Trophoblast cell (in vitro differentiated cells and primary cell): ENCODE measurements around the gene MYZAP.

Experiments
- DNase-seq, 2 donors: peaks; one replicate each; pipeline ENCODE4 v3.0.0-alpha.2; 2016
- H2AFZ ChIP-seq: 2 replicates; pipeline ENCODE4 v1.6.1; 2013; ENCODE audit warnings: low read length, moderate library complexity, mild to moderate bottlenecking; ENCODE audit not compliant: insufficient read depth, poor library complexity
- H2AK5ac ChIP-seq: 2 replicates; pipeline ENCODE4 v1.6.1; 2013; ENCODE audit warnings: mild to moderate bottlenecking, low read length
- H2BK120ac ChIP-seq: 2 replicates; pipeline ENCODE4 v1.6.1; 2013; ENCODE audit warnings: low read length, mild to moderate bottlenecking, moderate library complexity; ENCODE audit not compliant: insufficient read depth, poor library complexity
- H2BK12ac ChIP-seq: 2 replicates; pipeline ENCODE4 v1.6.1; 2013; ENCODE audit warnings: mild to moderate bottlenecking, low read length, moderate library complexity
- H2BK5ac ChIP-seq: 2 replicates; pipeline ENCODE4 v1.6.1; 2013; ENCODE audit warnings: low read length, low read depth, moderate library complexity, mild to moderate bottlenecking; ENCODE audit not compliant: poor library complexity
- H3K14ac ChIP-seq: 2 replicates; pipeline ENCODE4 v1.6.1; 2013; ENCODE audit warnings: mild to moderate bottlenecking, low read length
- H3K18ac ChIP-seq: 2 replicates; pipeline ENCODE4 v1.6.1; 2013; ENCODE audit warnings: mild to moderate bottlenecking, low read length
- H3K23ac ChIP-seq: 2 replicates; pipeline ENCODE4 v1.6.1; 2013; ENCODE audit warnings: low read length
- H3K27ac ChIP-seq: 2 replicates; pipeline ENCODE4 v1.5.1; 2013; ENCODE audit warnings: low read depth, mild to moderate bottlenecking, inconsistent platforms, low read length, moderate library complexity
- H3K27me3 ChIP-seq: 2 replicates; pipeline ENCODE4 v1.6.1; 2013; ENCODE audit warnings: inconsistent platforms, mild to moderate bottlenecking, low read length, moderate library complexity; ENCODE audit not compliant: insufficient read depth
- H3K36me3 ChIP-seq, 2 experiments: 1 replicate in 1 of 2; 2 replicates in 1 of 2; pipeline ENCODE4 v1.6.1; 2013; ENCODE audit warnings: low read length in 2 of 2, mild to moderate bottlenecking in 2 of 2, moderate library complexity in 1 of 2; ENCODE audit not compliant: insufficient read depth in 2 of 2, control insufficient read depth in 1 of 2
- H3K4ac ChIP-seq: 2 replicates; pipeline ENCODE4 v1.6.1; 2013; ENCODE audit warnings: low read depth, mild to moderate bottlenecking, low read length, moderate library complexity
- H3K4me1 ChIP-seq, 2 experiments: 1 replicate in 1 of 2; 2 replicates in 1 of 2; pipeline ENCODE4 v1.6.1; 2013; ENCODE audit warnings: low read length in 2 of 2, mild to moderate bottlenecking in 2 of 2, moderate library complexity in 1 of 2; ENCODE audit not compliant: insufficient read depth in 2 of 2, control insufficient read depth in 1 of 2
- H3K4me2 ChIP-seq: 2 replicates; pipeline ENCODE4 v1.6.1; 2013; ENCODE audit warnings: inconsistent platforms, mild to moderate bottlenecking, low read length, moderate library complexity
- H3K4me3 ChIP-seq: 2 replicates; pipeline ENCODE4 v1.5.1; 2013; ENCODE audit warnings: mild to moderate bottlenecking, low read depth, low read length, inconsistent platforms
- H3K79me1 ChIP-seq: one replicate; pipeline ENCODE4 v1.6.1; 2013; ENCODE audit warnings: low read length
- H3K79me2 ChIP-seq: 2 replicates; pipeline ENCODE4 v1.6.1; 2013; ENCODE audit warnings: low read length, mild to moderate bottlenecking; ENCODE audit not compliant: control insufficient read depth, insufficient read depth, poor library complexity
- H3K9ac ChIP-seq: 2 replicates; pipeline ENCODE4 v1.6.1; 2013; ENCODE audit warnings: mild to moderate bottlenecking, low read length
- H3K9me3 ChIP-seq: 2 replicates; pipeline ENCODE4 v1.6.1; 2013; ENCODE audit warnings: low read depth, mild to moderate bottlenecking, control low read depth, inconsistent platforms, low read length; ENCODE audit not compliant: insufficient read depth
- H4K12ac ChIP-seq: 2 replicates; pipeline ENCODE4 v1.6.1; 2013; ENCODE audit warnings: low read depth, mild to moderate bottlenecking, low read length, moderate library complexity
- H4K8ac ChIP-seq: 2 replicates; pipeline ENCODE4 v1.6.1; 2013; ENCODE audit warnings: low read depth, mild to moderate bottlenecking, low read length, moderate library complexity
- H4K91ac ChIP-seq: one replicate; pipeline ENCODE4 v1.6.1; 2013; ENCODE audit warnings: low read depth, mild to moderate bottlenecking, low read length, moderate library complexity
- WGBS: extraction: QIAGEN DNeasy Blood & Tissue Kit; methylation state at CpG from one replicate; pipeline ENCODE4 v1.1.7; 2013; ENCODE audit warnings: missing lambda C conversion rate; ENCODE audit not compliant: insufficient read length, insufficient coverage; ENCODE audit errors: extremely low coverage; 5-methylcytosine and 5-hydroxymethylcytosine counted together

The MYZAP gene

DNA sequence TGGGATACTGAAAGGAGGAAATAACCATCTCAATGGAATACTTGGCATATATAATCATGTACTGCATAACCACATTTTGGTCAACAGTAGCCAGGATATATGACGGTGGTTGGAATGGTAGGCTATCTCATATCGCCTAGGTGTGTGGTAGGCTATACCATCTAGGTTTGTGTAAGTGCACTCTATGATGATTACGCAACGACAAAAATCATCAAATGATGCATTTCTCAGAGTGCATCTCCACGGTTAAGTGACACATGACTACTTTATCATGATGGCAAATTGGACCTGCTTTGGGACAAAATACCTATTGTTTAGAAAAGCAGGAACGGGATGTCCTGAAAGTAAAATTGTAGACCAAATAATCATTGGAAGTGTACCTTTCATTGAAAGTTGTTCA, 2.8 kb downstream of the MYZAP start:
- no peak overlapping the region for H3K4ac ChIP-seq
- H4K12ac ChIP-seq = no peak overlapping the region
- H3K4me1 ChIP-seq = peaks cover 7 to 8% of the 10 kb centered on the region in 2 experiments
- WGBS = no CpG with 5 or more reads among the region's 6 CpGs
- H3K9ac ChIP-seq = no peak overlapping the region
- H3K27me3 ChIP-seq = no peaks in the 10 kb centered on the region
- no peak for DNase-seq
- H3K9me3 ChIP-seq = peaks cover 5% of the 10 kb centered on the region
- H4K91ac ChIP-seq = no peak overlapping the region
- no peak overlapping the region for H2BK12ac ChIP-seq
- H3K4me3 ChIP-seq = no peak overlapping the region
- H3K18ac ChIP-seq = no peak overlapping the region
- H3K4me2 ChIP-seq = no peak overlapping the region
- H2AFZ ChIP-seq = no peak overlapping the region
- H2AK5ac ChIP-seq = no peak overlapping the region
- no peak overlapping the region for H2BK5ac ChIP-seq
- H3K27ac ChIP-seq = no peak overlapping the region
- no peaks in the 10 kb centered on the region for H3K36me3 ChIP-seq
- H3K79me1 ChIP-seq = no peaks in the 10 kb centered on the region
- no peak overlapping the region for H3K14ac ChIP-seq
- no peak overlapping the region for H3K23ac ChIP-seq
- no peak overlapping the region for H4K8ac ChIP-seq
- no peaks in the 10 kb centered on the region for H3K79me2 ChIP-seq
- H2BK120ac ChIP-seq = no peak overlapping the region

DNA sequence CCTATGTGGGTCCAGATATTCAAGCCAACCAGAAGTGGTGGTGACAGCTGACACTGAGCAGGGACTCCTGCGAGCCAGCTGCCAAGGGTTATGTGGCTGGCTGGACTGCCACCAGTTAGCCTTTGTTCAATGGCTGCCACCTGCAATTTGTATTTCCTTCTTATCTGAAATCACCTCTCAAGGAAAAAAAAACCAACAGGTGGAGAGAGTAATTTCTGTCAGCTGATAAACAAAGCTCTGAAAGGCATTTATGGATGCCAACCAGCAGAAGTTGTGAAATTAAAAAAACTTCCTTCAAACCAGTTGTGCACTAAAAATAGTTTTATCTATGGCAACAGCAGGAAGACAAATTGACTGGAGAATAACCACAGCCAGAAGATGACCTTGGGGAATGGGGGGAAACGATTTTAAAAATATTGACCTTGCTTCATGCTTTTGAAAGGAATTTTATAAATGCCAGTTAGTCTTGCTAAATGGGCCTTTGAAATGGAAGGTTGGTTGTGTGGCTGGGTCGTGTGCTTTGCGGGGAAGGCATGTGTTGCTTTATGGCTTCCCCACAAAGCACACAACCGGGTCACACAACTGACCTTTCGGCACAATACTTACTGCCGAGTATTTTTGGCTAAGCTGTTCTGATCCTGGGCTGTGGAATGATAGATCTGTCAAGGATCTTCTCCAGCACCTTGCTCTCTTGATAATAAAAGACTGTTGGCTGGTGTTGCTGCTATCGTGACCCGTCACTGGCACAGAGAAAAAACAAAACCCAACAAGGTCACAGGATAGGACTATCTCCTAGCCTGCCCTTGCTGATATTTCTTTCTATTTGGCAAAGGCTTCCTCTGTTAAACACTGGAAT, 3.5 kb downstream of the MYZAP start:
- Histone ChIP-seq H3K36me3 (no peaks in the 10 kb centered on the region), H3K27me3 (no peaks in the 10 kb centered on the region), H2BK120ac (no peak overlapping the region), H4K91ac (no peak overlapping the region), H3K18ac (no peak overlapping the region), H3K14ac (no peak overlapping the region), H3K4me3 (no peak overlapping the region), H3K4me1 (peaks cover 7 to 8% of the 10 kb centered on the region in 2 experiments), H2AK5ac (no peak overlapping the region), H4K8ac (no peak overlapping the region), H2BK12ac (no peak overlapping the region), H3K4me2 (no peak overlapping the region), H3K23ac (no peak overlapping the region), H3K9ac (no peak overlapping the region), H3K9me3 (peaks cover 5% of the 10 kb centered on the region), H3K79me1 (no peaks in the 10 kb centered on the region), H2BK5ac (no peak overlapping the region), H4K12ac (no peak overlapping the region), H3K79me2 (no peaks in the 10 kb centered on the region), H3K27ac (no peak overlapping the region), H2AFZ (no peak overlapping the region), H3K4ac (no peak overlapping the region)
- no CpG with 5 or more reads among the region's 9 CpGs for WGBS
- DNase-seq = peak in 1 of 2 donors; percentile 18

DNA sequence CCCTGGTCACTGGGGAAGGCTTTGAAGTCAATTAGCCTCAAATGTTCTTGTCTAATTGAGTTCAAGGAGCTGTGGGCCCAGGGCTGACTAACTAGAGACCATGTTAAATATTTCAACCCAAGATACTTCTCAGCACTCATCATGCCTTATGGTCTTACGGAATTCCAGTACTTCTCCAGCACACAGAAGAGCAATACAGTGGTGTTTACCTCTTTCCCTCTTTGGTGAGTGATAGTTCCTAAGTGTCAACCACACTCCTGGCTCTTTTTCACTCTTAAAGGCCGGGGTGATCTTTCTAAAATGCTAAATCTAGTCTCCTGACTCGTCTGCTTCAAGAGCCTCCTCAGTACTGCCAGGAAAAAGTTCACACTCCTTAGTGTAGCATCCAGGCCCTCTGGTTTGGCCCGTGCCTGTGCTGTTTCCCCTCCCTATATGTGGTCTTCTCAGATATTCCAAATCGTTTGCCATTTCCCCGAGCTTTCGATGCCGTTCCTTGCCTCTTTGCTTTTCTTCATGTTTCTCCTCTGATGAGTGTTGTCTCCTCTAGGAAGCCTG, 4.7 kb downstream of the MYZAP start:
- H3K18ac ChIP-seq = no peak overlapping the region
- no peak overlapping the region for H3K14ac ChIP-seq
- H3K4ac ChIP-seq = no peak overlapping the region
- no peak overlapping the region for H3K27ac ChIP-seq
- H3K79me2 ChIP-seq = no peaks in the 10 kb centered on the region
- H4K12ac ChIP-seq = no peak overlapping the region
- no peaks in the 10 kb centered on the region for H3K79me1 ChIP-seq
- no peak overlapping the region for H2AFZ ChIP-seq
- no peak overlapping the region for H2AK5ac ChIP-seq
- no peak for DNase-seq
- no peak overlapping the region for H2BK120ac ChIP-seq
- no peak overlapping the region for H3K4me3 ChIP-seq
- H3K9me3 ChIP-seq = peaks cover 1% of the 10 kb centered on the region
- peaks cover 2% of the 10 kb centered on the region in 2 experiments for H3K4me1 ChIP-seq
- H3K23ac ChIP-seq = no peak overlapping the region
- H4K8ac ChIP-seq = no peak overlapping the region
- H3K36me3 ChIP-seq = no peaks in the 10 kb centered on the region
- no peak overlapping the region for H3K9ac ChIP-seq
- H4K91ac ChIP-seq = no peak overlapping the region
- H2BK12ac ChIP-seq = no peak overlapping the region
- H3K27me3 ChIP-seq = no peaks in the 10 kb centered on the region
- no peak overlapping the region for H3K4me2 ChIP-seq
- no peak overlapping the region for H2BK5ac ChIP-seq
- no CpG with 5 or more reads among the region's 8 CpGs for WGBS

DNA sequence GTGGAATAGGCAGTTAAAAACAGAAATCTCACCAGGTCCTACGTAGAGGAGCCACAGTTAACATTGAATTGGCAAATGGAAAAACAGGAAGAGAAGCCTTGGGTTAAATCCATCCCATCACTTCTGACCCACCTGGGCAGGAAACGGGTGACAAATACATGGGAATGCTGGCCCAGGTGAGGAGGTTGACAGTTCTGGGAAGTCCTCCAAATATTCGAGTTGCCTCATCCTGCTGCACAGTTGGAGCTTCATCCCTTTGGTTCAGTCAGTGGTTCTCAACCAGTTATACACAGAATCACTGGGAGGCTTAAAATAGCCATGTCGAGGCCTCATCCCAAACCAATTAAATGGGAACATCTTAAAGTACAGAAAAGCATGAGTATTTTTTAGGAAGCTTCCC, 5.3 kb downstream of the MYZAP start:
- Histone ChIP-seq H3K14ac (no peak overlapping the region), H3K36me3 (no peaks in the 10 kb centered on the region)
- no CpG with 5 or more reads among the region's 4 CpGs for WGBS

More for the DNA sequence above, 5.3 kb downstream of the MYZAP start:
- no peak overlapping the region for H3K9ac ChIP-seq
- H4K8ac ChIP-seq = no peak overlapping the region
- H2AFZ ChIP-seq = no peak overlapping the region
- no peak overlapping the region for H3K27ac ChIP-seq
- no peak overlapping the region for H3K18ac ChIP-seq
- no peak overlapping the region for H3K4me2 ChIP-seq
- H3K79me1 ChIP-seq = no peaks in the 10 kb centered on the region
- no peak overlapping the region for H3K4me3 ChIP-seq
- H4K91ac ChIP-seq = no peak overlapping the region
- no peak overlapping the region for H2AK5ac ChIP-seq
- H3K23ac ChIP-seq = no peak overlapping the region
- DNase-seq = peak in 1 of 2 donors; percentile 10
- no peak overlapping the region for H3K4ac ChIP-seq
- no peaks in the 10 kb centered on the region for H3K9me3 ChIP-seq
- H2BK5ac ChIP-seq = no peak overlapping the region
- no peak overlapping the region for H2BK12ac ChIP-seq
- H4K12ac ChIP-seq = no peak overlapping the region
- H2BK120ac ChIP-seq = no peak overlapping the region
- H3K4me1 ChIP-seq = no peaks in the 10 kb centered on the region
- H3K79me2 ChIP-seq = no peaks in the 10 kb centered on the region
- no peaks in the 10 kb centered on the region for H3K27me3 ChIP-seq
